GM23338 (cell line): ENCODE measurements around the gene HIPK1. TPM values are rescaled to one million over a fixed set of nuclear protein-coding genes. Genes with fewer than 3 reads are reported as not detected.

ENCODE experiments used
- ATAC-seq: fragments of 200-7000 bp; cut with Tn5 transposase; 3 replicates; pipeline ENCODE4 v1.9.1; 2020
- DNase-seq: peaks from one replicate; pipeline ENCODE4 v3.0.0-alpha.2; 2015; ENCODE audit warnings: low spot score
- H2AFZ ChIP-seq: fragments of 200-600 bp; sonication (generic); 2 replicates; pipeline ENCODE4 v1.8.0; 2016; ENCODE audit warnings: antibody characterized with exemption, mild to moderate bottlenecking, moderate library complexity
- H3F3A ChIP-seq: fragments of 200-600 bp; sonication (generic); replicated peaks from 2 replicates; pipeline ENCODE4 v1.8.0; 2017; ENCODE audit warnings: antibody characterized with exemption, mixed run types, low read depth
- H3K27ac ChIP-seq: fragments of 200-600 bp; sonication (generic); 2 replicates; pipeline ENCODE4 v1.6.1; 2016; ENCODE audit warnings: low read depth
- H3K27me3 ChIP-seq: fragments of 200-600 bp; sonication (generic); 2 replicates; pipeline ENCODE4 v1.8.0; 2016; ENCODE audit warnings: mild to moderate bottlenecking, mixed run types, moderate library complexity; ENCODE audit not compliant: insufficient read depth
- H3K36me3 ChIP-seq: fragments of 200-600 bp; sonication (generic); 2 replicates; pipeline ENCODE4 v1.8.0; 2016; ENCODE audit warnings: mild to moderate bottlenecking; ENCODE audit not compliant: insufficient read depth
- H3K4me1 ChIP-seq: fragments of 200-600 bp; sonication (generic); 2 replicates; pipeline ENCODE4 v1.8.0; 2016; ENCODE audit warnings: mild to moderate bottlenecking, moderate library complexity; ENCODE audit not compliant: insufficient read depth
- H3K4me2 ChIP-seq: fragments of 200-600 bp; sonication (generic); 2 replicates; pipeline ENCODE4 v1.7.1; 2017; ENCODE audit warnings: mixed run types
- H3K4me3 ChIP-seq: fragments of 200-600 bp; sonication (generic); 2 replicates; pipeline ENCODE4 v1.6.1; 2016; ENCODE audit warnings: mixed run types
- H3K79me2 ChIP-seq: fragments of 200-600 bp; sonication (generic); replicated peaks from 2 replicates; pipeline ENCODE4 v1.8.0; 2017; ENCODE audit warnings: mild to moderate bottlenecking; ENCODE audit not compliant: insufficient read depth
- H3K9me2 ChIP-seq: fragments of 200-600 bp; sonication (generic); 2 replicates; pipeline ENCODE4 v1.8.0; 2017; ENCODE audit not compliant: insufficient read depth
- H4K20me1 ChIP-seq: fragments of 200-600 bp; sonication (generic); replicated peaks from 2 replicates; pipeline ENCODE4 v1.8.0; 2017; ENCODE audit warnings: mild to moderate bottlenecking; ENCODE audit not compliant: insufficient read depth
- H3K27ac Mint-ChIP-seq: 2 replicates; pipeline ENCODE4 v1.8.0; 2020; ENCODE audit warnings: inconsistent platforms, mild to moderate bottlenecking, moderate library complexity, mixed read lengths
- H3K27me3 Mint-ChIP-seq: 3 replicates; pipeline ENCODE4 v1.8.0; 2022; ENCODE audit warnings: low read depth, mild to moderate bottlenecking, moderate library complexity, mixed read lengths, inconsistent platforms; ENCODE audit not compliant: insufficient read depth, poor library complexity
- H3K36me3 Mint-ChIP-seq: 3 replicates; pipeline ENCODE4 v1.8.0; 2021; ENCODE audit warnings: low read depth, mild to moderate bottlenecking, inconsistent platforms, moderate library complexity, mixed read lengths
- H3K4me1 Mint-ChIP-seq: 3 replicates; pipeline ENCODE4 v1.8.0; 2020; ENCODE audit warnings: mild to moderate bottlenecking, inconsistent platforms, mixed read lengths
- H3K4me3 Mint-ChIP-seq: 3 replicates; pipeline ENCODE4 v1.8.0; 2021; ENCODE audit warnings: moderate library complexity, mild to moderate bottlenecking, inconsistent platforms, mixed read lengths
- H3K9me3 Mint-ChIP-seq: 3 replicates; pipeline ENCODE4 v1.8.0; 2020; ENCODE audit warnings: moderate library complexity, mild to moderate bottlenecking, inconsistent platforms, mixed read lengths
- CREB1 ChIP-seq: fragments of 250-450 bp; sonication (Bioruptor Pico); IDR thresholded peaks from 2 replicates; pipeline ENCODE4 v1.5.0; 2020; ENCODE audit warnings: low read depth, mild to moderate bottlenecking, moderate library complexity
- ETS1 ChIP-seq: IDR thresholded peaks from 2 replicates; pipeline ENCODE4 v1.6.1; 2016; ENCODE audit warnings: antibody characterized with exemption
- EZH2 ChIP-seq: fragments of 200-600 bp; sonication (generic); IDR thresholded peaks from one replicate; pipeline ENCODE4 v1.8.0; 2017; ENCODE audit warnings: antibody characterized with exemption, mild to moderate bottlenecking, low read depth; ENCODE audit not compliant: unreplicated experiment
- EZH2phosphoT487 ChIP-seq: fragments of 200-600 bp; sonication (generic); IDR thresholded peaks from one replicate; pipeline ENCODE4 v1.8.1; 2018; ENCODE audit warnings: antibody characterized with exemption; ENCODE audit not compliant: unreplicated experiment
- NANOG ChIP-seq: IDR thresholded peaks from 2 replicates; pipeline ENCODE4 v1.6.1; 2016; ENCODE audit warnings: antibody characterized with exemption, borderline replicate concordance
- STAT1 ChIP-seq: IDR thresholded peaks from one replicate; pipeline ENCODE4 v1.6.1; 2016; ENCODE audit warnings: antibody characterized with exemption; ENCODE audit not compliant: unreplicated experiment
- ZNF331 ChIP-seq: fragments of 250-450 bp; sonication (Bioruptor Pico); IDR thresholded peaks from 2 replicates; pipeline ENCODE4 v1.5.0; 2020; ENCODE audit warnings: low read depth, mild to moderate bottlenecking, moderate library complexity
- ZNF462 ChIP-seq: fragments of 250-450 bp; sonication (Bioruptor Pico); IDR thresholded peaks from 2 replicates; pipeline ENCODE4 v1.5.0; 2020; ENCODE audit warnings: mild to moderate bottlenecking, moderate library complexity
- polyA plus RNA-seq: library from polyadenylated mRNA; unstranded; fragments of >200 nt; fragmentation: Nextera tagmentation; extraction: Ambion mirVana; gene quantifications from 2 replicates; pipeline ENCODE4 v1.2.1, GENCODE V29; 2016
- total RNA-seq: library from RNA; depleted of rRNA; stranded (reverse); fragments of >200 nt; shearing (Covaris generic); gene quantifications from 2 replicates; pipeline ENCODE4 v1.2.3, GENCODE V29; 2014
- TF ChIP-seq, protein P1 (sequence below), 2 experiments: fragments of 200-600 bp in 1 of 2; sonication (generic) in 1 of 2; conservative IDR thresholded peaks; 2 replicates each; pipeline versions ENCODE4 v1.5.1 to v1.6.1; 2016 to 2017; ENCODE audit warnings: antibody characterized with exemption in 2 of 2, low read depth in 2 of 2, mild to moderate bottlenecking in 2 of 2, moderate library complexity in 1 of 2

HIPK1 gene
- total and polyA plus RNA-seq, 2 experiments from 2014 or later: 14.3 to 47.5 TPM

GRCh38 chr1:113949007-113949406, 19.9 kb downstream of the HIPK1 start:
- Histone ChIP-seq H2AFZ (no peak overlapping the region), H3K79me2 (peaks cover 51% of the 10 kb centered on the region), H3K4me3 (no peak overlapping the region), H3K27me3 (no peaks in the 10 kb centered on the region), H3K4me1 (0 out of 2 replicates have a peak, but pooled peaks cover 4% of the 10 kb centered on the region), H3K27ac (no peak overlapping the region), H3K36me3 (no peaks in the 10 kb centered on the region), H3F3A (no peaks in the 10 kb centered on the region), H4K20me1 (no peaks in the 10 kb centered on the region), H3K9me2 (no peaks in the 10 kb centered on the region), H3K4me2 (no peak overlapping the region)
- Mint-ChIP-seq H3K4me3 (no peak overlapping the region), H3K9me3 (no peaks in the 10 kb centered on the region), H3K4me1 (peaks cover 22% of the 10 kb centered on the region), H3K27me3 (no peaks in the 10 kb centered on the region), H3K36me3 (peaks cover 7% of the 10 kb centered on the region; the same call in 2 of the 3 replicates), H3K27ac (no peak overlapping the region)
- ATAC-seq (no peak), DNase-seq (peak; percentile 30)
- TF ChIP-seq, protein P1, sequence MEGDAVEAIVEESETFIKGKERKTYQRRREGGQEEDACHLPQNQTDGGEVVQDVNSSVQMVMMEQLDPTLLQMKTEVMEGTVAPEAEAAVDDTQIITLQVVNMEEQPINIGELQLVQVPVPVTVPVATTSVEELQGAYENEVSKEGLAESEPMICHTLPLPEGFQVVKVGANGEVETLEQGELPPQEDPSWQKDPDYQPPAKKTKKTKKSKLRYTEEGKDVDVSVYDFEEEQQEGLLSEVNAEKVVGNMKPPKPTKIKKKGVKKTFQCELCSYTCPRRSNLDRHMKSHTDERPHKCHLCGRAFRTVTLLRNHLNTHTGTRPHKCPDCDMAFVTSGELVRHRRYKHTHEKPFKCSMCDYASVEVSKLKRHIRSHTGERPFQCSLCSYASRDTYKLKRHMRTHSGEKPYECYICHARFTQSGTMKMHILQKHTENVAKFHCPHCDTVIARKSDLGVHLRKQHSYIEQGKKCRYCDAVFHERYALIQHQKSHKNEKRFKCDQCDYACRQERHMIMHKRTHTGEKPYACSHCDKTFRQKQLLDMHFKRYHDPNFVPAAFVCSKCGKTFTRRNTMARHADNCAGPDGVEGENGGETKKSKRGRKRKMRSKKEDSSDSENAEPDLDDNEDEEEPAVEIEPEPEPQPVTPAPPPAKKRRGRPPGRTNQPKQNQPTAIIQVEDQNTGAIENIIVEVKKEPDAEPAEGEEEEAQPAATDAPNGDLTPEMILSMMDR (conservative IDR thresholded peaks at IDR 0.05; ENCODE audit: low read depth in 2 of 2): peak; percentile 33 to 56
- TF ChIP-seq NANOG: no peak

- Mint-ChIP-seq H3K36me3 (peaks cover 7% of the 10 kb centered on the region; the same call in 2 of the 3 replicates), H3K4me3 (no peak overlapping the region), H3K9me3 (no peaks in the 10 kb centered on the region), H3K27ac (no peak overlapping the region), H3K4me1 (peaks cover 21% of the 10 kb centered on the region), H3K27me3 (no peaks in the 10 kb centered on the region)
- 0 out of 2 replicates have a peak, but pooled peaks cover 4% of the 10 kb centered on the region for H3K4me1 ChIP-seq
- H2AFZ ChIP-seq: no peak overlapping the region
- no peaks in the 10 kb centered on the region for H3K9me2 ChIP-seq
- H3K79me2 ChIP-seq: peaks cover 33% of the 10 kb centered on the region; the same call in 1 of the 2 replicates
- no peaks in the 10 kb centered on the region for H3K27me3 ChIP-seq
- no peak overlapping the region for H3K4me3 ChIP-seq
- no peaks in the 10 kb centered on the region for H3K36me3 ChIP-seq
- no peak overlapping the region for H3K4me2 ChIP-seq
- ATAC-seq (no peak), DNase-seq (no peak)
- H4K20me1 ChIP-seq: no peaks in the 10 kb centered on the region
- H3K27ac ChIP-seq: no peak overlapping the region
- H3F3A ChIP-seq: no peaks in the 10 kb centered on the region
- TF ChIP-seq EZH2 (no peak), EZH2phosphoT487 (no peak), ETS1 (no peak), ZNF462 (no peak), NANOG (no peak), CREB1 (no peak), STAT1 (no peak), ZNF331 (CRISPR knock-in tag) (no peak)
- TF ChIP-seq, protein P1 (conservative IDR thresholded peaks at IDR 0.05; ENCODE audit: low read depth in 2 of 2): no peak
Measured at GRCh38 chr1:113950908-113951307, 21.8 kb downstream of the HIPK1 start.
